Mesothelial cell of epicardium (in vitro differentiated cells): Measurements from ENCODE around the gene ISY1. TPM values are rescaled to one million over a fixed set of nuclear protein-coding genes. Genes with fewer than 3 reads are reported as not detected.
"Not testable (repeated sequence)": the region's sequence is repeated elsewhere in the genome, so short reads cannot be mapped to it uniquely, and the experiment has no call there.

Experiments
- DNase-seq, 2 experiments: peaks; one replicate each; pipeline ENCODE4 v3.0.0; 2021; ENCODE audit warnings: low spot score in 2 of 2; ENCODE audit not compliant: unreplicated experiment in 2 of 2
- H3K27ac Mint-ChIP-seq: 2 replicates; pipeline ENCODE4 v1.8.0; 2021; ENCODE audit warnings: mixed read lengths
- H3K27me3 Mint-ChIP-seq: 2 replicates; pipeline ENCODE4 v1.8.0; 2021; ENCODE audit warnings: low read depth, mixed read lengths
- H3K36me3 Mint-ChIP-seq: 2 replicates; pipeline ENCODE4 v1.8.0; 2021; ENCODE audit warnings: mixed read lengths
- H3K4me1 Mint-ChIP-seq: 2 replicates; pipeline ENCODE4 v1.8.0; 2021; ENCODE audit warnings: mixed read lengths
- H3K4me3 Mint-ChIP-seq: 2 replicates; pipeline ENCODE4 v1.8.0; 2021; ENCODE audit warnings: mild to moderate bottlenecking, moderate library complexity, mixed read lengths
- H3K9me3 Mint-ChIP-seq: 2 replicates; pipeline ENCODE4 v1.8.0; 2021; ENCODE audit warnings: mixed read lengths
- CTCF ChIP-seq: fragments of 200-600 bp; sonication (generic); IDR thresholded peaks from one replicate; pipeline ENCODE4 v1.5.0; 2021; ENCODE audit warnings: antibody characterized with exemption; ENCODE audit not compliant: unreplicated experiment
- total RNA-seq: library from RNA; stranded (reverse); gene quantifications from 3 replicates; pipeline ENCODE4 v1.2.1, GENCODE V29; 2021

ISY1 gene
- total RNA-seq, 1 donor from 2014 or later: 40.3 TPM

DNA sequence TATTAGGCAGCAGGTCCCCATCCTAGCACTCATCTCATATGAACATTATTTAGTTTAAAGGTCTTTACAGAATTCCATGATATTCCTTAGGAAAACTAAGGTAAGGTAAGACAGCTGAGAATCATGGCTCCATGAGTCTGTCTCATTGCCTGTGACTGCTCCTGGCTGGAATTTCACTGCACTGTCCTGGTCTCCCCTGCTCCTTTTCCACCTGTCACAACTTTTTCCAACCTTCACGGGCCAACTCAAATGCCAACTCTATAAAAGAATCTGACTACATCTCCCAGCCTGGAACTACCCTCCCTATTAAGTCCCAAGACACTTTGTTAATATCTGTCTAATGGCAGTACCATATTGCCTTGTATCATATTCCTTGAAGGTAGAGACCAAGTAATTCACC is 15.2 kb upstream of the ISY1 start:
- Mint-ChIP-seq H3K4me3 (no peak overlapping the region), H3K27ac (no peak overlapping the region), H3K4me1 (peaks cover 10% of the 10 kb centered on the region), H3K27me3 (no peaks in the 10 kb centered on the region), H3K9me3 (no peaks in the 10 kb centered on the region), H3K36me3 (peaks cover 10% of the 10 kb centered on the region)
- DNase-seq: no peak
- TF ChIP-seq CTCF: no peak

GRCh38 chr3:129173725-129174124 is 12.9 kb upstream of the ISY1 start:
- Mint-ChIP-seq H3K9me3 (no peaks in the 10 kb centered on the region), H3K4me3 (no peak overlapping the region), H3K27ac (no peak overlapping the region), H3K4me1 (no peaks in the 10 kb centered on the region), H3K36me3 (peaks cover 26% of the 10 kb centered on the region), H3K27me3 (no peaks in the 10 kb centered on the region)
- TF ChIP-seq CTCF: no peak
- no peak for DNase-seq

GRCh38 chr3:129173206-129173605 is 12.3 kb upstream of the ISY1 start:
- H3K4me1 Mint-ChIP-seq: no peaks in the 10 kb centered on the region
- no peak for TF ChIP-seq CTCF
- DNase-seq: no peak
- no peaks in the 10 kb centered on the region for H3K9me3 Mint-ChIP-seq
- no peak overlapping the region for H3K4me3 Mint-ChIP-seq
- H3K27me3 Mint-ChIP-seq: no peaks in the 10 kb centered on the region
- no peak overlapping the region for H3K27ac Mint-ChIP-seq
- peaks cover 26% of the 10 kb centered on the region for H3K36me3 Mint-ChIP-seq

GRCh38 chr3:129166579-129167332 is 5.9 kb upstream of the ISY1 start:
- H3K4me3 Mint-ChIP-seq: no peak overlapping the region
- H3K27me3 Mint-ChIP-seq: no peaks in the 10 kb centered on the region
- H3K9me3 Mint-ChIP-seq: no peaks in the 10 kb centered on the region
- peaks cover 8% of the 10 kb centered on the region for H3K4me1 Mint-ChIP-seq
- no peak for DNase-seq
- H3K36me3 Mint-ChIP-seq: peaks cover 32% of the 10 kb centered on the region
- no peak overlapping the region for H3K27ac Mint-ChIP-seq
- no peak for TF ChIP-seq CTCF

DNA sequence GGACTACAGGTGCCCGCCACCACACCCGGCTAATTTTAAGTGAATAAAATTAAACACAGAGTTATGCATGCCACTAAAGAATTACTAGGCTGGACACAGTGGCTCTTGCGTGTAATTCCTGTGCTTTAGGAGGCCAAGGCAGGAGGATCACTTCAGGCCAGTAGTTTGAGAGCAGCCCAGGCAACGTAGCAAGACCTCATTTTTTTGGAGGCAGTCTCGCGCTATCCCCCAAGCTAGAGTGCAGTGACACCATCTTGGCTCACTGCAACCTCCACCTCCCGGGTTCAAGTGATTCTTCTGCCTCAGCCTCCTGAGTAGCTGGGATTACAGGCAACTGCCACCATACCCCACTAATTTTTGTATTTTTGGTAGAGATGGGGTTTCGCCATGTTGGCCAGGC is 4.7 kb upstream of the ISY1 start:
- H3K4me1 Mint-ChIP-seq, H3K4me3 Mint-ChIP-seq, DNase-seq, H3K27ac Mint-ChIP-seq, H3K27me3 Mint-ChIP-seq, H3K9me3 Mint-ChIP-seq: not testable (repeated sequence)
- H3K36me3 Mint-ChIP-seq: peaks cover 24% of the 10 kb centered on the region

DNA sequence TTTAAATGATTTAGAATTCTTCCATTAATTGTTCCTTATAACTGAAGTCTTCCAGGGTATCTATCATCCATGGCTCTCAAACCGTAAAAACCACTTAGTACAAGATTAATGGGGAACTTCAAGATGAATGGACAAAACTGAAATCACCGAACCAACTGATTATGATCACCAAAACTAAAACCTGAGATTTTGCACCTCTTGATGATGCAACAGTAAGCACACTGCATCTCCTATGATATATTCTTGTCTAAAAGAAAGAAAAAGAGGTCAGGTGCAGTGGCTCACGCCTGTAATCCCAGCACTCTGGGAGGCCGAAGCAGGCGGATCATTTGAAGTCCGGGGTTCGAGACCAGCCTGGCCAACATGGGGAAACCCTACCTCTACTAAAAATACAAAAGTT is 3.6 kb upstream of the ISY1 start:
- Mint-ChIP-seq H3K4me1 (peaks cover 19% of the 10 kb centered on the region), H3K27ac (peak overlapping the region; percentile 9), H3K9me3 (no peaks in the 10 kb centered on the region), H3K27me3 (no peaks in the 10 kb centered on the region), H3K36me3 (peaks cover 13% of the 10 kb centered on the region), H3K4me3 (no peak overlapping the region)
- TF ChIP-seq CTCF: no peak
- DNase-seq: no peak
